Measurements from ENCODE around the gene CSNK1G1.

The CSNK1G1 gene

GRCh38 chr15:64143276-64143675, 212.7 kb downstream of the CSNK1G1 start:
- TF ChIP-seq CTCF (IDR thresholded peaks at IDR 0.05; ENCODE audit: unreplicated experiment in 3 of 3), result no peak
- Mint-ChIP-seq H3K27me3 (ENCODE audit: low read depth) (no peaks in the 10 kb centered on the region), H3K9me3 (no peaks in the 10 kb centered on the region), H3K36me3 (ENCODE audit: low read depth) (peaks cover 36% of the 10 kb centered on the region), H3K27ac (no peak overlapping the region), H3K4me3 (no peak overlapping the region), H3K4me1 (peaks cover 5% of the 10 kb centered on the region)

GRCh38 chr15:64141798-64142512, 214.0 kb downstream of the CSNK1G1 start:
- Mint-ChIP-seq H3K4me1 (peaks cover 5% of the 10 kb centered on the region), H3K27me3 (ENCODE audit: low read depth) (no peaks in the 10 kb centered on the region), H3K4me3 (no peak overlapping the region), H3K27ac (no peak overlapping the region), H3K36me3 (ENCODE audit: low read depth) (peaks cover 46% of the 10 kb centered on the region), H3K9me3 (no peaks in the 10 kb centered on the region)
- no peak for TF ChIP-seq CTCF (IDR thresholded peaks at IDR 0.05; ENCODE audit: unreplicated experiment in 3 of 3)

GRCh38 chr15:64138331-64138941, 217.5 kb downstream of the CSNK1G1 start:
- Mint-ChIP-seq H3K27ac (no peak overlapping the region), H3K36me3 (ENCODE audit: low read depth) (peaks cover 61% of the 10 kb centered on the region), H3K4me1 (no peaks in the 10 kb centered on the region), H3K27me3 (ENCODE audit: low read depth) (no peaks in the 10 kb centered on the region), H3K9me3 (no peaks in the 10 kb centered on the region), H3K4me3 (no peak overlapping the region)
- TF ChIP-seq CTCF (IDR thresholded peaks at IDR 0.05; ENCODE audit: unreplicated experiment in 3 of 3), result no peak

- Mint-ChIP-seq H3K27me3 (ENCODE audit: low read depth) (no peaks in the 10 kb centered on the region), H3K4me1 (no peaks in the 10 kb centered on the region), H3K36me3 (ENCODE audit: low read depth) (peaks cover 65% of the 10 kb centered on the region), H3K4me3 (no peak overlapping the region), H3K9me3 (no peaks in the 10 kb centered on the region), H3K27ac (no peak overlapping the region)
- no peak for TF ChIP-seq CTCF (IDR thresholded peaks at IDR 0.05; ENCODE audit: unreplicated experiment in 3 of 3)
These were observed 218.6 kb downstream of the CSNK1G1 start for GRCh38 chr15:64137226-64137833.

- Mint-ChIP-seq H3K9me3 (no peaks in the 10 kb centered on the region), H3K4me1 (no peaks in the 10 kb centered on the region), H3K27ac (no peak overlapping the region)
These were observed 219.6 kb downstream of the CSNK1G1 start for GRCh38 chr15:64136347-64136746.

More at GRCh38 chr15:64136347-64136746, 219.6 kb downstream of the CSNK1G1 start:
- H3K27me3 Mint-ChIP-seq (ENCODE audit: low read depth), result no peaks in the 10 kb centered on the region
- peaks cover 71% of the 10 kb centered on the region for H3K36me3 Mint-ChIP-seq (ENCODE audit: low read depth)
- TF ChIP-seq CTCF (IDR thresholded peaks at IDR 0.05; ENCODE audit: unreplicated experiment in 3 of 3), result no peak
- no peak overlapping the region for H3K4me3 Mint-ChIP-seq
